ENCODE results near the gene C8B. TPM values are rescaled to one million over a fixed set of nuclear protein-coding genes. Genes with fewer than 3 reads are reported as not detected.

The C8B gene
- total and polyA plus RNA-seq, 5 experiments from 2014 or later: not detected

DNA sequence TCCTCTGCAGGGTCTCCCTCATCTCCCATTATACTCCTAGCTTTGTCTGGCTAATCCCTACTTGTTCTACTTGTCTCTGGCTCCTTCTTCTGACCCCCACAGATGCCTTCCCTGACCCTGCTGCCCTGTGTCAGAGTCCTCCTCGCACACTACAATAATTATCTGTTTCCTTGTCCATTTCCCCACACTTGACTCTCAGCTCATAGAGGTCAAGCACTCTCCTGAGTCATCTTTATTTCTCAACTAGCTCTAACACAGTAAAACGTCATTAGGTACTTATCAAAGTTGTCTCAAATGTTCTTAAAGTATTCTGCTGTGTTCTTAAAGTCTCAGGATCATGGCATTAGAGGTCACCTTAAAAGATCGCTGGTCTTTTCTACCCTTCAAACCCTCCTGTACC lies 64.1 kb downstream of the C8B start:
- Mint-ChIP-seq H3K36me3 (no peaks in the 10 kb centered on the region), H3K4me3 (no peak overlapping the region), H3K4me1 (no peaks in the 10 kb centered on the region), H3K27ac (no peak overlapping the region), H3K27me3 (peaks cover 0 to 24% (median 2%) of the 10 kb centered on the region in 5 donors), H3K9me3 (peaks cover 0 to 3% (median 0%) of the 10 kb centered on the region in 9 donors)
- DNase-seq (no peak), ATAC-seq (no peak)
- POLR2A ChIA-PET: no interaction called here

DNA sequence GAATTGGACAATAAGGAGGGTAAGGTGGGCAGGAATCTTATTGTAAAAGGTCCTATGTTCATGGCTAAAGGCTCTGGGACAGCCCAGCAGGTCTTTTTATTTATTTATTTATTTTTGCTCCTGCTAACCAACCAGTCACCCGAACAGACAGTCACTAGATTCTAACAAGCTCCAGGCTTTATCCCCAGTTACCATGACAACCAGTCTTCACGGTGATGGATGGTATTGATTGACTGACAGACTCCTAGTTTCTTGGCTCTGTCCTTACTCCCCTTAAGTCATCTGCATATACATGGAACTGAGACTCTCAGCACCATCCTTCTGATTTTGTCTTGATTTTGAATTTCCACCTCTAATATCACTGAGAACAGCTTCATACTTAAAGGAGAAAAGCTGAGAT lies 66.9 kb downstream of the C8B start:
- H3K4me3 Mint-ChIP-seq: no peak overlapping the region
- H3K36me3 Mint-ChIP-seq: no peaks in the 10 kb centered on the region
- POLR2A ChIA-PET: no interaction called here
- ATAC-seq (no peak), DNase-seq (no peak)
- peaks cover 0 to 11% (median 3%) of the 10 kb centered on the region in 5 donors for H3K27me3 Mint-ChIP-seq
- no peak overlapping the region for H3K27ac Mint-ChIP-seq
- no peaks in the 10 kb centered on the region for H3K9me3 Mint-ChIP-seq
- no peaks in the 10 kb centered on the region for H3K4me1 Mint-ChIP-seq

DNA sequence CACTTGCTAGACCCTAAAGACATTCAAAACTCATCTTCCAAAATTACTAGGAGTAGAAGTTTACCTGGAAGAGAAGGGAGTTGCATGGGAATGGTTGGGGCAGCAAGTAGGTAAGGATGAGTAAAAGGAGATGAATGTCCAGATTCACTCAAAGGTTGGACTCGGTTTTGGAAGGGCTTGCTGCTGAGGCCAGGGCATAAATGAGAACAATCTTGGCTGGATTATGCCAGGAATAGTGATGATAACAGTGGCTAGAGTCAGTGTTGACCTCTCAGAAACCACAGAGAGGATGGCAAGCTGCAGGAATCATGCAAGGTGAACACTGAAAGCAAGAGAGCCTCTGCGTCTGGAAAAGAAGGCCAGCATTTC lies 67.8 kb downstream of the C8B start:
- peaks cover 0 to 11% (median 3%) of the 10 kb centered on the region in 5 donors for H3K27me3 Mint-ChIP-seq
- DNase-seq (no peak), ATAC-seq (no peak)
- no peaks in the 10 kb centered on the region for H3K4me1 Mint-ChIP-seq
- no peak overlapping the region for H3K4me3 Mint-ChIP-seq
- POLR2A ChIA-PET: no interaction called here
- no peak overlapping the region for H3K27ac Mint-ChIP-seq
- no peaks in the 10 kb centered on the region for H3K36me3 Mint-ChIP-seq
- no peaks in the 10 kb centered on the region for H3K9me3 Mint-ChIP-seq

DNA sequence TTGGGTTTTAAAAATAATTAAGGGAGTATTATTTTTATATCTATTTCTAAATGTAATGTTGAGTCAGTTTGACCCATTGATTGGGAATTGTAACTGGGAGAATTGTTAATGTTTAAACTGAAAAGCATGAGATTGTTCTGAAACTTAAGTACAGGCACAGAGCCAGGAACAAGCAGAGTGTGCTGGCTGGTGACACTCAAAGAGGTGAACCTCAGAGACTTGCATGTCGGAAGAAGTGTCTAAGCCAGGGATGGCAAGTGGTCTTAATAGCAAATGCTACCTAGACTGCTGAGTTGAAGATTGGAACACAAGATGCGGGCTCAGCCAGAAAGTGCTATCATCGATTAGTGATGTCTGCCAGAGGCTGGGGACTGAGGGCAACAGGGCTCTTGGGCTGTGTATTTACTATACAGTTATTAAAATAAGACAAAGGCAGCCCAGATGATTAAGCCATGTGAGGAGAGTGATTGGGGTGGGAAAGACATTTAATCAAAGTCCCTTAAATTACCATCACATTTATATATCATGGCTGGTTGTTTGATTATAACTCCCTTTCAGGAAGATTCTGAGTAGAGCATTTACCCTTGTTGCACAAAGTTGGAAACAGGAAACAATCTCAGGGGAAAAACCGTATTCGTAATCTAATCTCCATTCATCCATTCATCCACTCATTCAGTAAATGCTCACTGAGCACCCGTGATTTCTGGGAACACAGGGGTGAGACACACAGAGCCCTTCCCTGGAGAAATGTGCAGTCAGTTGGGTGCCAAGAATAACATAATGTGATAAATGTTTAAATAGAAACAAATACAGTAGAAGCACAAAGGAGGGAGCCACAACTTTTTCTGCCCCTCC lies 68.4 kb downstream of the C8B start:
- Mint-ChIP-seq H3K36me3 (no peaks in the 10 kb centered on the region), H3K9me3 (no peaks in the 10 kb centered on the region)
- POLR2A ChIA-PET: no interaction called here

DNA sequence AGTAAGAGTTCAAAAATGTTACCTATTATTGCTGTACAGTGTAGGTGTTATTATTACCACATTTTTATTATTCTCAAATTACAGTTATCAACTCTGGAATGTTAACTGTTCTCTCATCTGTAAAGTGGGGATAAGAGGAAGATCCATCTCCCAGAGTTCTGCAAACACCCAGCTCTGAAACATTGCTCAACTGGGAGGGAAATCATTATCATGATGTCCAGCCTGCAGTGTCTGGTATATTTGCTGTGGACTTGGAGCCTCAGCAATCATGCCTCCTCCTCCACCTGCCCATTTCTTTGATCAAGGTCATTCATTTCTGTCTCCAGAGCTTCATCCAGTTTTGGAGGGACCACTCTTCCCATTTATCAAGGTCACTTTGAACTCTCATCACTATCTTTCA lies 71.8 kb downstream of the C8B start:
- no peak overlapping the region for H3K27ac Mint-ChIP-seq
- ATAC-seq (no peak), DNase-seq (no peak)
- no peaks in the 10 kb centered on the region for H3K9me3 Mint-ChIP-seq
- no peaks in the 10 kb centered on the region for H3K36me3 Mint-ChIP-seq
- no peak overlapping the region for H3K4me3 Mint-ChIP-seq
- no peaks in the 10 kb centered on the region for H3K4me1 Mint-ChIP-seq
- POLR2A ChIA-PET: no interaction called here
- peaks cover 0 to 3% (median 2%) of the 10 kb centered on the region in 5 donors for H3K27me3 Mint-ChIP-seq

More for the DNA sequence above, 68.4 kb downstream of the C8B start:
- Mint-ChIP-seq H3K4me1 (no peaks in the 10 kb centered on the region), H3K27me3 (peaks cover 0 to 11% (median 3%) of the 10 kb centered on the region in 5 donors), H3K27ac (no peak overlapping the region), H3K4me3 (no peak overlapping the region)
- DNase-seq (no peak), ATAC-seq (no peak)

DNA sequence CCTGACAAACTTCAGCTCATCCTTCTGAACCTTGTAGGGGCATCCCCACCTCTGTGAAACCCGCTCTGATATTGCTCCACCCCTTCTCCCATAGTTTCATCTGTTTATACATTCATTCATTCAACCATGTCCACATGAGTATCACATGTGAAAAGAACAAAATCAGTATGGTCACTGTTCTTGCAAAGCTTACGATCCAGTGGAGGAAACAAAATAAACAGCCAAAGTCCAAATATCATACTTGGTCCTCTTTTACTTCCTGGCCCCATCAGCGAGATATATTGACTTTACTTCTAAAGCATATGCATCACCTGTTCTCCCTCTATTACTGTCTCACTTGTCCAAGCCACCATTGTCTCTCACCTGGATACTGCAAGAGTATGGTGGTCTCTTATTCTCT lies 75.6 kb downstream of the C8B start:
- Mint-ChIP-seq H3K9me3 (peaks cover 0 to 4% (median 0%) of the 10 kb centered on the region in 9 donors), H3K27me3 (peaks cover 0 to 1% (median 0%) of the 10 kb centered on the region in 5 donors), H3K36me3 (no peaks in the 10 kb centered on the region), H3K4me3 (no peak overlapping the region), H3K27ac (no peak overlapping the region), H3K4me1 (no peaks in the 10 kb centered on the region)
- no peak for ATAC-seq
- no peak for DNase-seq
- POLR2A ChIA-PET: no interaction called here

DNA sequence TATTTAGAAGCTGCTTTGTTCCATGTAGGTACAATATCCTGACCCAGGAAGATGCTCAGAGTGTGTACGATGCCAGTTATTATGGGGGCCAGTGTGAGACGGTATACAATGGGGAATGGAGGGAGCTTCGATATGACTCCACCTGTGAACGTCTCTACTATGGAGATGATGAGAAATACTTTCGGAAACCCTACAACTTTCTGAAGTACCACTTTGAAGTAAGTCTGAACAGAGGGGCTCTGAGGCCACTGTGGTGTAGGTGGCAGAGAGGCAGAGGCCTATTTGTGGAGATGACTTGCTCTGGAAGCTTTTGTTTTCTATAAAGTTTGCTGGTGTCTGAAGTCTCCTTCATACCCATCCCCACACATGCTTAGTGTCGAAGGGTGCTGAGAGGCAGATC lies 84.4 kb downstream of the C8B start:
- ATAC-seq (no peak), DNase-seq (no peak)
- POLR2A ChIA-PET: no interaction called here
- Mint-ChIP-seq H3K27ac (no peak overlapping the region), H3K4me3 (no peak overlapping the region), H3K36me3 (no peaks in the 10 kb centered on the region), H3K27me3 (peaks cover 0 to 7% (median 0%) of the 10 kb centered on the region in 5 donors), H3K4me1 (peaks cover 0 to 2% (median 0%) of the 10 kb centered on the region in 4 donors), H3K9me3 (peaks cover 0 to 9% (median 0%) of the 10 kb centered on the region in 9 donors)

DNA sequence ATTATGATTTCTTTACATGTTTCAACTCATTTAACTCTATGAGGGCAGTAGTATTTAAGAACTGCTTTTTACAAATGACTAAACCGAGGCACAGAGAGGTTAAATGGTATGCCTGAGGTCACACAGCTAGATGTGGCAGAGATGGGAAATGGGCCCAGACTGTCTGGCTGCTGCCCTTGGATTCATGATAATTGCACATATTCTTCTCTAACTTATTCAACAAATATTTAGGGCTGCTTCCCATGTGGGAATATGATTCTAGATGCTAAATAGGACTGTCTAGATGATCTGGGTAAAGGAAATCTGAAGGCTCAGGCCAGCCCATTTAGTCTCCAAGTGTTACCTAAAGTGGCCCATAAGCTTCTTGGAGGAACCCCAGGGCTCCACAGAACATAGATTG lies 85.0 kb downstream of the C8B start:
- H3K27me3 Mint-ChIP-seq: peaks cover 0 to 8% (median 3%) of the 10 kb centered on the region in 5 donors
- H3K4me3 Mint-ChIP-seq: no peak overlapping the region
- no peaks in the 10 kb centered on the region for H3K36me3 Mint-ChIP-seq
- no peak for DNase-seq
- peak overlapping the region in 1 of 10 donors; percentile 68 for H3K27ac Mint-ChIP-seq
- peaks cover 0 to 2% (median 0%) of the 10 kb centered on the region in 4 donors for H3K4me1 Mint-ChIP-seq
- POLR2A ChIA-PET: no interaction called here
- no peak for ATAC-seq
- peaks cover 0 to 9% (median 0%) of the 10 kb centered on the region in 9 donors for H3K9me3 Mint-ChIP-seq

Other genes starting within 250 kb of the C8B start
- not detected for gene FYB2, start 146.6 kb downstream of the C8B start, total RNA-seq
- not detected for gene FYB2, start 146.6 kb downstream of the C8B start, polyA plus RNA-seq
- not detected for gene C8A, start 111.2 kb downstream of the C8B start, total RNA-seq
- not detected for gene C8A, start 111.2 kb downstream of the C8B start, polyA plus RNA-seq

Measured in naive thymus-derived CD8-positive, alpha-beta T cell (primary cell).